Neural progenitor cell (in vitro differentiated cells): ENCODE results near the gene CXCL6.

Source experiments
- EZH2 ChIP-seq: fragments of 200-600 bp; sonication (generic); IDR thresholded peaks from 2 replicates; pipeline ENCODE4 v1.6.1; 2017; ENCODE audit warnings: antibody characterized with exemption, mild to moderate bottlenecking, moderate library complexity
- TF ChIP-seq, protein P1 (sequence below): fragments of 200-600 bp; sonication (generic); IDR thresholded peaks from 2 replicates; pipeline ENCODE4 v1.5.1; 2017; ENCODE audit warnings: antibody characterized with exemption, mild to moderate bottlenecking

DNA sequence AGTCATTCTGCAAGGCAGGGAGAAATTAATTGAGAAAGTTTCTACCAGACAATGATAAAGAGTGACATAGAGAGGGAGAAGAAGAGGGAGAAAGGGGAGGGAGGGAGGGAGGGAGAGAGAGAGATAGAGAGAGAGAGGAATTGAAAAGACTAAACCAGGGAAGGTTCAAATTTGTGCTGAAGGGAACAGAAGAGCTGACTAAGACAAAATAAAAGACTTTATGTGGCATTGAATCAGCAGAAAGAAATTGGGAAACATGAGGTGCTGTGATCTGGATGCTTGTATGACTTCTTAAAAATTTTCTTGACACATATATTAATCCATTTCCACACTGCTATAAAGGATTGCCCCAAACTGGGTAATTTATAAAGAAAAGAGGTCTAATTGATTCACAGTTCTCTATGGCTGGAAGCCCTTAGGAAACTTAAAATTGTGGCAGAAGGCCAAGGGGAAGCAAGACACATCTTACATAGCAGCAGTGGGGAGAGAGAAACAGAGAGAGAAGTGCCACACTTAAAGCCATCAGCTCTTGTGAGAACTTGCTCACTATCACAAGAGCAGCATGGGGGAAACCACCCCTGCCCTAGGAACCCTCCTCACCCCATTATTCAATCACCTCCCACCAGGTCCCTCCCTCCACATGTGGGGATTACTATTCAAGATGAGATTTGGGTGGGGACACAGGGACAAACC is 13.5 kb upstream of the CXCL6 start:
- TF ChIP-seq, protein P1, sequence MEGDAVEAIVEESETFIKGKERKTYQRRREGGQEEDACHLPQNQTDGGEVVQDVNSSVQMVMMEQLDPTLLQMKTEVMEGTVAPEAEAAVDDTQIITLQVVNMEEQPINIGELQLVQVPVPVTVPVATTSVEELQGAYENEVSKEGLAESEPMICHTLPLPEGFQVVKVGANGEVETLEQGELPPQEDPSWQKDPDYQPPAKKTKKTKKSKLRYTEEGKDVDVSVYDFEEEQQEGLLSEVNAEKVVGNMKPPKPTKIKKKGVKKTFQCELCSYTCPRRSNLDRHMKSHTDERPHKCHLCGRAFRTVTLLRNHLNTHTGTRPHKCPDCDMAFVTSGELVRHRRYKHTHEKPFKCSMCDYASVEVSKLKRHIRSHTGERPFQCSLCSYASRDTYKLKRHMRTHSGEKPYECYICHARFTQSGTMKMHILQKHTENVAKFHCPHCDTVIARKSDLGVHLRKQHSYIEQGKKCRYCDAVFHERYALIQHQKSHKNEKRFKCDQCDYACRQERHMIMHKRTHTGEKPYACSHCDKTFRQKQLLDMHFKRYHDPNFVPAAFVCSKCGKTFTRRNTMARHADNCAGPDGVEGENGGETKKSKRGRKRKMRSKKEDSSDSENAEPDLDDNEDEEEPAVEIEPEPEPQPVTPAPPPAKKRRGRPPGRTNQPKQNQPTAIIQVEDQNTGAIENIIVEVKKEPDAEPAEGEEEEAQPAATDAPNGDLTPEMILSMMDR = no peak
- no peak for TF ChIP-seq EZH2
